ENCODE measurements around the gene CTSG. TPM values are rescaled to one million over a fixed set of nuclear protein-coding genes. Genes with fewer than 3 reads are reported as not detected.

The CTSG gene
- total RNA-seq, 4 donors from 2014 or later, result 2.9 to 13.9 (median 4.8) TPM; not detected in 1

GRCh38 chr14:24566318-24566717 lies 9.7 kb downstream of the CTSG start:
- TF ChIP-seq CTCF (IDR thresholded peaks at IDR 0.05; ENCODE audit: low read depth), result no peak

GRCh38 chr14:24565766-24566165 lies 10.3 kb downstream of the CTSG start:
- no peak for TF ChIP-seq CTCF (IDR thresholded peaks at IDR 0.05; ENCODE audit: low read depth)

GRCh38 chr14:24563505-24563904 lies 12.5 kb downstream of the CTSG start:
- no peak for TF ChIP-seq CTCF (IDR thresholded peaks at IDR 0.05; ENCODE audit: low read depth)

- TF ChIP-seq CTCF (IDR thresholded peaks at IDR 0.05; ENCODE audit: low read depth), result no peak
Observed at GRCh38 chr14:24556756-24557155, 19.3 kb downstream of the CTSG start.

- no peak for TF ChIP-seq CTCF (IDR thresholded peaks at IDR 0.05; ENCODE audit: low read depth)
Observed at GRCh38 chr14:24542346-24542936, 33.6 kb downstream of the CTSG start.

GRCh38 chr14:24535737-24536136 lies 40.3 kb downstream of the CTSG start:
- no peak for TF ChIP-seq CTCF (IDR thresholded peaks at IDR 0.05; ENCODE audit: low read depth)

GRCh38 chr14:24534286-24534685 lies 41.8 kb downstream of the CTSG start:
- TF ChIP-seq CTCF (IDR thresholded peaks at IDR 0.05; ENCODE audit: low read depth), result no peak

Other genes with a start within 250 kb of the CTSG start
- 100 to 1,000 TPM in 1 of 4 donors, 10 to 100 TPM in 3; 16.5 to 103 (median 28.8) TPM for gene ADCY4, start 241.2 kb downstream of the CTSG start, total RNA-seq
- 10 to 100 TPM; 10.3 to 14.3 (median 12.3) TPM for gene RIPK3, start 236.3 kb downstream of the CTSG start, total RNA-seq
- gene NFATC4, start 208.1 kb downstream of the CTSG start, total RNA-seq, result 10 to 100 TPM; 20.9 to 33.5 (median 26.1) TPM
- 10 to 100 TPM in 1 of 4 donors, 1 to 10 TPM in 3; 4.7 to 14.5 (median 7.8) TPM for gene NYNRIN, start 177.2 kb downstream of the CTSG start, total RNA-seq
- gene CBLN3, start 146.6 kb downstream of the CTSG start, total RNA-seq, result 1 to 10 TPM; 2.7 to 6.4 (median 4.0) TPM
- 10 to 100 TPM; 29.5 to 81.8 (median 57.2) TPM for gene KHNYN, start 146.3 kb downstream of the CTSG start, total RNA-seq
- gene SDR39U1, start 133.5 kb downstream of the CTSG start, total RNA-seq, result 10 to 100 TPM; 24.5 to 39.7 (median 27.6) TPM
- 1 to 10 TPM in 2 of 4 donors, under 1 TPM in 1, not detected in 1; 0.98 to 2.2 (median 1.9) TPM for gene CMA1, start 68.0 kb downstream of the CTSG start, total RNA-seq
- not detected for gene GZMH, start 33.4 kb upstream of the CTSG start, total RNA-seq
- gene GZMB, start 57.9 kb upstream of the CTSG start, total RNA-seq, result 1 to 10 TPM in 3 of 4 donors, under 1 TPM in 1; 0.66 to 2.8 (median 2.0) TPM

All from subcutaneous adipose tissue (tissue), 4 donors.